ENCODE measurements around the gene PCK1.

Gene PCK1

DNA sequence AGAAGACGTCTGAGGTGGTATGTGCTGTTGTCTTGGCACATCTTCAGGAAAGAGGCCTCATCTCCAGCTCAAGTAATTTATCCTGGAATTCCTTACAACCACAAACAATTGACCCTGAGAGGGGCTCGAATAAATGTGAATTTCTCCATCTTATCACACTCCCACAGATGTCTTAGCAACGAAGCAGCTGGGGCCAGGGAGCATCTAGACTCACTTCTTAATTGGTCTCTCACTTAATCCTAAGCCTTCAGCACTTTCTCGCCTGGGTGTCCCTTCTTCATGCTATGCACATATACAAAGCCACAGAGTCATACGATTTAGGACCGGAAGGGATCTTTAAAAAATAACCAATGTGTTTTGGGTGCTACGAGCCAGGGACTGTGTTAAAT is 27.1 kb downstream of the PCK1 start:
- in situ Hi-C loops (cut with HindIII; ENCODE audit: low sequenced_read_pairs) = no loop called here
- no peak for DNase-seq (ENCODE audit: low read depth)
- TF ChIP-seq, protein P1, sequence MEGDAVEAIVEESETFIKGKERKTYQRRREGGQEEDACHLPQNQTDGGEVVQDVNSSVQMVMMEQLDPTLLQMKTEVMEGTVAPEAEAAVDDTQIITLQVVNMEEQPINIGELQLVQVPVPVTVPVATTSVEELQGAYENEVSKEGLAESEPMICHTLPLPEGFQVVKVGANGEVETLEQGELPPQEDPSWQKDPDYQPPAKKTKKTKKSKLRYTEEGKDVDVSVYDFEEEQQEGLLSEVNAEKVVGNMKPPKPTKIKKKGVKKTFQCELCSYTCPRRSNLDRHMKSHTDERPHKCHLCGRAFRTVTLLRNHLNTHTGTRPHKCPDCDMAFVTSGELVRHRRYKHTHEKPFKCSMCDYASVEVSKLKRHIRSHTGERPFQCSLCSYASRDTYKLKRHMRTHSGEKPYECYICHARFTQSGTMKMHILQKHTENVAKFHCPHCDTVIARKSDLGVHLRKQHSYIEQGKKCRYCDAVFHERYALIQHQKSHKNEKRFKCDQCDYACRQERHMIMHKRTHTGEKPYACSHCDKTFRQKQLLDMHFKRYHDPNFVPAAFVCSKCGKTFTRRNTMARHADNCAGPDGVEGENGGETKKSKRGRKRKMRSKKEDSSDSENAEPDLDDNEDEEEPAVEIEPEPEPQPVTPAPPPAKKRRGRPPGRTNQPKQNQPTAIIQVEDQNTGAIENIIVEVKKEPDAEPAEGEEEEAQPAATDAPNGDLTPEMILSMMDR (IDR thresholded peaks at IDR 0.05; ENCODE audit: low read depth, low read length, missing control alignments) = no peak
- no peak overlapping the region for H3K4me3 ChIP-seq (ENCODE audit: low read depth, low read length)

DNA sequence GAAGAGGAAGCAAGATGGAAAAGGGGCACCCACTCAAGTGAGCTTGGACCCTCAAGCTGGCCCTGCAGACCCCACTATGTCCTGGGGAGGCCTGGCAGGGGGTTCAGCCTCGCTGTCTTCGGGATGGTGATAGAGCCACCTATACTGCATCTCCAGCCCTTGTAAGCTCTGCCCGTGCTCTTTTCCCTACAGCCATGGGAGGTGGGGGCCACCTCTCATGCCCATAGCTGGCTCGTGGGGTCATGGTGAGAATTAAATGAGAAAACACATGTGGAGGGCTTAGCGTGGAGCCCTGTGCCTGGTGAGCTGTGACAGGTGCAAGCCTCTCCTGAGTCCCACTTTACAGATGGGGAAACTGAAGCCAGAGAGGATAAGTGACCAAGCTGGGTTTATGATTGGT is 27.7 kb downstream of the PCK1 start:
- in situ Hi-C loops (cut with HindIII; ENCODE audit: low sequenced_read_pairs) = no loop called here

DNA sequence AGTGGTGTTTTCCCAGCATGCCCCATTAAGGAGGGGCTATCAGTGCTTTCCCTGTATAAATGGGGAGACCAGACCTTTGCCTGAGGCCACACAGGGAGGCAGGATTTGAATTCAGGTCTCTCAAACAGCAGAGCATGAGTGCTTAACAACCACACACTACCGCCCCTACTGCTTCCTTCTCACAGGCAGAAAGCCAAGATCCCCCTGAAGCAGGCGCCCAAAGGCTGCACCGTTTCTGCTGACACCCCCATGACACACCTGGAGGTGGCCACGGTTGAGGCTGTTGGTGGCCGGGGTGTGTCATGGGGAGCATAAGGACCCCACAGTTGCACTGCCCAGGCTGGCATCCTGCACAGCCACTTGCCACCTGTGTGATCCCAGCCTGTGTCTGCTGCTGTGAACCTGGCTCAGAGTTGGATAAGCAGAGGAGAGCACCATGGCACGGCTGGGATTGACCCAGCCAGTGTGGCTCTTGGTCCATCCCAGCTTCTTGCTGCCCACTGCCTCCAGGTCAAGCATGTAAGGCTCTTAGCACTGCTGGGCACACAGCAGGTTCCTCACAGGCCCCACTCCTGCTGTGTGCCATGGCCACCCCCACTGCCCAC is 28.3 kb downstream of the PCK1 start:
- TF ChIP-seq, protein P1 (IDR thresholded peaks at IDR 0.05; ENCODE audit: low read depth, low read length, missing control alignments) = no peak

More for the DNA sequence above, 27.7 kb downstream of the PCK1 start:
- H3K4me3 ChIP-seq (ENCODE audit: low read depth, low read length) = no peak overlapping the region
- TF ChIP-seq, protein P1 (IDR thresholded peaks at IDR 0.05; ENCODE audit: low read depth, low read length, missing control alignments) = no peak
- no peak for DNase-seq (ENCODE audit: low read depth)

DNA sequence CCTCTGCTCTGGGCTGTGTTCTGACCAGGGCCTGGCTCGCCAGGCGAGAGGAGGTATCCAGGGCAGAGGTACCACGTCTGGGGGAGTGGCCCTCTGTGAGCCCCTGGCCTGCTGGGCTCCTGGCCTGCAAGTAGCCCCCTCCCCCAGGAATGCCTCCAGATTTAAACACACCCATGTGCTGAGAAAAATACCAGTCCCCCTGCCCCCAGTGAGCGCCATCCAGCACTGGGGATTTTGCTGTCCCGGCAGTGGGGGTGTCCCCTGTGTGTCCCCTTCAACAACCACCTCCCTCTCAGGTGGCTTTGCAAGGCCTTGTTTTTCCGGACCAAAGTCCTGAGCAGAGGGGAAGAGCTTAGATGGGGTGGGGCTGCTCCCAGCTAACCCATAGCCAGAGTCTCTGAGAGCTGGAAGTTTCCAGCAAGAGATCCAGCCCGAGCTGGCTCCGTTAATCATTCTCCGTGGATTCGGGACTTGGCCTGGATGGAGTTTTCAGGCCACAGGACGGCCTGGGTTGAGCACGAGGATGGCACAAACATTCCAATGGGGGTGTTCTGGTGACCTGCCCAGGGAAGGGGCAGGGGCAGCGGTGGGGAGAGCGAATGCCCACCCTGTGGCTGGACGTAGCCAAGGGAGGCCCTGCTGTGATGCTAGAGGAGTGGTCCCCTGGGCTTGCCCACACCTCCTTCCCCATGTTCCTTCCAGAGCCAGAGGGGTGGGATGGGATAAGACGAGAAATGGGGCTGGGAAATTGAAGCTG is 29.0 kb downstream of the PCK1 start:
- H3K4me3 ChIP-seq (ENCODE audit: low read depth, low read length) = no peak overlapping the region
- DNase-seq (ENCODE audit: low read depth) = no peak
- in situ Hi-C loops (cut with HindIII; ENCODE audit: low sequenced_read_pairs) = no loop called here
- TF ChIP-seq, protein P1 (IDR thresholded peaks at IDR 0.05; ENCODE audit: low read depth, low read length, missing control alignments) = no peak

More for the DNA sequence above, 28.3 kb downstream of the PCK1 start:
- no peak for DNase-seq (ENCODE audit: low read depth)
- in situ Hi-C loops (cut with HindIII; ENCODE audit: low sequenced_read_pairs) = no loop called here
- no peak overlapping the region for H3K4me3 ChIP-seq (ENCODE audit: low read depth, low read length)

DNA sequence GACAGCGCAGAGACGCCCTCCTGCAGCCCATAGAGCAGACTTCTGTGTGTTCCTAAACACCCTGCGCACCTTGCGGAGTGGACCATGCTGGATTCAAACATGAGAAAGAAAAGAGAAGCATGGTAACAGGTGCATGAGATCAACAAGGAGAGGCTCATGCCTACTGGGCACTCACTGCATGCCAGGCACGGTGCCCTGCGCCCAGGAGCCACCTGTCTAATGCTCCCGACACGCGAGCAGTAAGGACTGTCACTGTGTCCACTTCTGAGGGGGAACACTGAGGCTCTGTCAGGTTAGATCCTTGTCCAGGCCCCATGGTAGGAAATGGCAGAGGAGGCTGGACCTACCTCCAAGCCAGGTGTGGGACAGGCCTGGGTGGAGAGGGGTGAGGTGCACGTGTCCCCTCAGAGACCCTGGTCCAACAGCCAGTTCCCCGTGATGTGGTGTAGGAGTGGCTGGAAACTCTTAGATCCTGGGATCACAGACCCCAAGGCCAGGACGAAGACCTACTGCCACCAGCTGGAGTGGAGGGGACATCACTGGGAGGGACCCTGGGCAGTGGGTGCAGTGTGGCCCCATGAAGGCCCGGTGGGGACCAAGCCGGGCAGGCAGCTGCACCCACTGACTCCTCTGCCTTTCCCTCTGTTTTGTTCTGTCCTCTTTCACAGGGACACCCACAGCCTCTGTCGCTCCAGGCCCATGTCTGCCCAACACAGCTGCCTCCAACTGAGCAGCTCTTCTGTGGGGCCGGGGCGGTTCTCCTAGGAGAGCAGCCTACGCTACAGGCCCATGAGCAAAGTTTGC is 29.8 kb downstream of the PCK1 start:
- DNase-seq (ENCODE audit: low read depth) = no peak
- TF ChIP-seq, protein P1 (IDR thresholded peaks at IDR 0.05; ENCODE audit: low read depth, low read length, missing control alignments) = no peak
- in situ Hi-C loops (cut with HindIII; ENCODE audit: low sequenced_read_pairs) = no loop called here
- H3K4me3 ChIP-seq (ENCODE audit: low read depth, low read length) = no peak overlapping the region
